Activated T-helper 17 cell treated with anti-CD3 and anti-CD28 coated beads, Interleukin-2, amount 50 U/mL, for 72 hours (primary cell): Measurements from ENCODE around the gene VGLL2. TPM values are rescaled to one million over a fixed set of nuclear protein-coding genes. Genes with fewer than 3 reads are reported as not detected.
"Not testable (repeated sequence)": the region's sequence is repeated elsewhere in the genome, so short reads cannot be mapped to it uniquely, and the experiment has no call there.

Experiments used
- ATAC-seq: fragments of 150-1000 bp; cut with Tn5 transposase; replicated peaks from 2 replicates; pipeline ENCODE4 v1.10.0; 2021; ENCODE audit warnings: mild to moderate bottlenecking, moderate library complexity
- H3K27ac Mint-ChIP-seq: one replicate; pipeline ENCODE4 v1.8.0; 2022; ENCODE audit warnings: mixed read lengths
- H3K27me3 Mint-ChIP-seq: one replicate; pipeline ENCODE4 v1.8.0; 2022; ENCODE audit warnings: mixed read lengths
- H3K36me3 Mint-ChIP-seq: one replicate; pipeline ENCODE4 v1.8.0; 2022; ENCODE audit warnings: low read depth, mild to moderate bottlenecking, mixed read lengths
- H3K4me1 Mint-ChIP-seq: one replicate; pipeline ENCODE4 v1.8.0; 2022; ENCODE audit warnings: mixed read lengths
- H3K4me3 Mint-ChIP-seq: one replicate; pipeline ENCODE4 v1.8.0; 2022; ENCODE audit warnings: mild to moderate bottlenecking, mixed read lengths
- H3K9me3 Mint-ChIP-seq: one replicate; pipeline ENCODE4 v1.8.0; 2022; ENCODE audit warnings: mixed read lengths
- total RNA-seq, 2 donors: library from RNA; stranded (reverse); gene quantifications; one replicate each; pipeline ENCODE4 v1.2.3, GENCODE V29; 2022

Gene VGLL2, protein sequence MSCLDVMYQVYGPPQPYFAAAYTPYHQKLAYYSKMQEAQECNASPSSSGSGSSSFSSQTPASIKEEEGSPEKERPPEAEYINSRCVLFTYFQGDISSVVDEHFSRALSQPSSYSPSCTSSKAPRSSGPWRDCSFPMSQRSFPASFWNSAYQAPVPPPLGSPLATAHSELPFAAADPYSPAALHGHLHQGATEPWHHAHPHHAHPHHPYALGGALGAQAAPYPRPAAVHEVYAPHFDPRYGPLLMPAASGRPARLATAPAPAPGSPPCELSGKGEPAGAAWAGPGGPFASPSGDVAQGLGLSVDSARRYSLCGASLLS
- not detected for total RNA-seq

DNA sequence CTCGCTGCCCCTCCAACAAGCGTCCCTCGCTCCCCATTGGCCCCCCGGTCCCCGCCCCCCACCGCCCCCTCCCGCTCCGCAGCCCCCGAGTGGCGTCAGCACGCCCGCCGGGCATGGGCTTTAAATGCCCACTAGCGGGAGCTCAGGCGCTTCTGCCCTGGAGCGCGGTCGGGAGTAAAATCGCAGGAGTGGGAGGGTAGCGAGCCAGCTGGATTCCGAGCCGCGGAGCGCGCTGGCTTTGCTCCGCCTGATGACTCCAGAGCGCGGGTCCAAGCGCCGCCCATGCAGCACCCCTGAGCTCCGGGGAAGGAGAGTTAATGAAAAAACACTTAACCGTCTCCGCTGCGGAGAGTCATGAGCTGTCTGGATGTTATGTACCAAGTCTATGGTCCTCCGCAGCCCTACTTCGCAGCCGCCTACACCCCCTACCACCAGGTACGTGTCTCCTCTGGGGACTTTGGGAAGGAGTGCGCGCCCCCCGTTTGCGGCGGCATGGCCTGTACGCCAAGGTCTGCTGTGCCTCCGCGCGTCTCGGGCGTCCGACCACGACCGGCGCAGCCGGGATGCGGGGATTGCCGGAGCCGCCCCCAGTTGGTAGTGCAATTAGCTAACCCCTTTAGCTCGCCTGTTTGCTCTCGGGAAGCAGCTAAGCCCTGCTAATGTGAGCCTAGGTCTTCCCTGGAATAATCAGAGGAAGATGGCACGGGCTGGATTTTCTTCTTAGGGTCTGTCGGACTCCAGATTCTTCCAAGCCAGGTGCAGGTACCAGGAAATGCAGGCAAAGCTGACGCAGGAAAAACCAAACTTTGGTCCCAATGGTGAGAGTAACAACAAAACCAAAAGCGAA lies at the start of gene VGLL2:
TSS of gene VGLL2 (plus strand) at position 149 of the 847 bp plus-strand sequence. CDS start at position 355, 206 bp downstream.
- H3K4me3 Mint-ChIP-seq, result peak within 1 kb of the TSS; percentile 55
- H3K27ac Mint-ChIP-seq, result no peak within 1 kb of the TSS
- no peaks in the 10 kb centered on the region for H3K9me3 Mint-ChIP-seq
- peaks cover 71% of the 10 kb centered on the region for H3K27me3 Mint-ChIP-seq
- no peaks in the 10 kb centered on the region for H3K36me3 Mint-ChIP-seq
- peak; percentile 24 for ATAC-seq
- H3K4me1 Mint-ChIP-seq, result peaks cover 4% of the 10 kb centered on the region

DNA sequence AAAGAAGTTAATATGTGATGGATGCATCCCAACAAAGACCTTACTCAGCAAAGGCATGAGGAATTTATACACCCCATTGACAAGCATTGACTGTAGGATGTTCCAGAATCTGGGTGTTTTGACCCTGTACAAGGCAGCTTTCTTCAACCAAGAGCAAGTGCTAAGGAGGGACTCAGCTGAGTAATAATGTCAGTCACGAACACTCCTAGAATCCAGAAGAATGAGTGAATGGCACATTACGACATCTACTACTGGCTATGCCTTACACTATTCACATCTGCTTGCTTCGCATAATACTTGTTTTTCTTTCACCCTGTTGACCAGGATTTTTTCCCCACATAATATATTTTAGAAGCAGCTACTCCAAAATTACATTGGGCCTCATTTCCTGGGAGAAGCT lies 42.5 kb upstream of the VGLL2 start:
- H3K36me3 Mint-ChIP-seq, result no peaks in the 10 kb centered on the region
- no peak for ATAC-seq

DNA sequence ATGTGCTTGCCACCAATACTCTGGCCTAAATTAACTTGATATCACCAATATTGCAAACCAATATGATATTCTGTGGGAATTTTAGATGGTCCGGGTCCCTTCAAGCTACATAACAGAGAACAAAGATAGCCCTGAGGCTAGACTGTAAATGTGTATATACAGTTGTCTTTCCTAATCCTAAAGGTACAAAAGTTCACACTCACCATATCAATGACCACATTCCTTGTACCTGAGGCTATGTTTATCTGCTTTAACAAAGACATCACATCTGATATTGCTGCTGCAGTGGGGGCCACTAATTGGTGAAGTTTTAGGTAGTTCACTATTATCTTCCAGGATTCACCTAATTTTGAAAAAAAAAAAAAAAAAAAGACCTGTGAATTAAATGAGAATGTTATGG lies 38.6 kb upstream of the VGLL2 start:
- Mint-ChIP-seq H3K27ac (no peak overlapping the region), H3K9me3 (peaks cover 11% of the 10 kb centered on the region), H3K4me3 (no peak overlapping the region), H3K4me1 (no peaks in the 10 kb centered on the region), H3K36me3 (no peaks in the 10 kb centered on the region), H3K27me3 (peaks cover 3% of the 10 kb centered on the region)
- ATAC-seq, result no peak

More for the DNA sequence above, 42.5 kb upstream of the VGLL2 start:
- Mint-ChIP-seq H3K4me3 (no peak overlapping the region), H3K27ac (no peak overlapping the region), H3K4me1 (no peaks in the 10 kb centered on the region), H3K9me3 (peaks cover 3% of the 10 kb centered on the region), H3K27me3 (no peaks in the 10 kb centered on the region)

DNA sequence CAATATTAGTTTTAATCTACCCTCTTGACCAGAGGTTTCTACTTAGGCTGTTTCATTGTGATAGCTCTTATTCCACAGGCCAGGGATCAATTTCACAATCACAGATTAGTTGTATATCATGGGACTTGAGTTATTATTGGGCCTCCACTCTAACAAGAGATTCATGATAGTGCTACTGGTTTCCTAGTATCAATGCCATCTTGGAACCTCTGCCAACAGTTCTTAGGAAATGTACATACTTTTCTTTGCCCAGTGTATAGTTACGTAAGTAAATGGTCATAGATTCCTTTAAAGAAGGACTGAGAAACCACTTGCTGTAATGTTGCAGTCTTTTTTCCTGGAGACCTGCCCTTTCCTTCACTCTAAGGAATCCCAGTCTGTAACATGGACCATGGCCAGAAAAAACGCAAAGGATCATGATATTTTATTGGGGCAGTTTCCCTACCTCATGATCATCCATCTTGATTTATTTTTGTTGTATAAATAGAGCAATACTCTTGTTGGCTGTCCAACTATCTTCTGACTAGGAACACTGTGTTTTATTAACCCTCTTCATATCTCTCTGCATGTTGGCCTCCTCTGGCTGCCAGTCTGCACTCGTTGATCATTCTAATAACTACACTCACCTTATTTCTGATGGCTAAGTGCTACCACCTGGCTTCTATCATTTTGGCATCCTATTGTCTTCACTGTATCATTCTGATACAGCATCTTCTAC lies 38.0 kb upstream of the VGLL2 start:
- H3K9me3 Mint-ChIP-seq, result peaks cover 11% of the 10 kb centered on the region
- H3K27ac Mint-ChIP-seq, result no peak overlapping the region
- H3K36me3 Mint-ChIP-seq, result no peaks in the 10 kb centered on the region
- no peaks in the 10 kb centered on the region for H3K4me1 Mint-ChIP-seq
- H3K27me3 Mint-ChIP-seq, result peaks cover 3% of the 10 kb centered on the region
- ATAC-seq, result no peak
- H3K4me3 Mint-ChIP-seq, result no peak overlapping the region

DNA sequence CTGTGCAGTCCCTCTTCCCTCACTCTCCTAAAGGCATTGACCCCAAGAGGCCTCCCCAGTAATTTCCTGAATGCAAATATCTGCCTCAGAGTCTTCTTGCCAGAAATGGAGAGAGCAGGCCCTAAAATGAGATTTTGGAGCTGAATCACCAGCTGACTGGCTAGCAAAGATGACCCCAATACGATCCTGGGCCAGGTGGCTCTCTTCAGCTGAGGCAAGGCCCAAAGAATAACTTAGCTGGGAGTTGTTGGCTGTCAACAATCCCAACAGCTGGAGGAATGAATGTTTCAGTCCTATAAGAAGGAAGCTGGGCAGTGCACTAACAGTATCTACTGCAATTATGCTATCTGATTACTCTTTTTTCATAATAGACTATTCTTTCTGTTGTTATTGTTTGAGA lies 37.2 kb upstream of the VGLL2 start:
- no peak for ATAC-seq
- H3K4me1 Mint-ChIP-seq, result no peaks in the 10 kb centered on the region

DNA sequence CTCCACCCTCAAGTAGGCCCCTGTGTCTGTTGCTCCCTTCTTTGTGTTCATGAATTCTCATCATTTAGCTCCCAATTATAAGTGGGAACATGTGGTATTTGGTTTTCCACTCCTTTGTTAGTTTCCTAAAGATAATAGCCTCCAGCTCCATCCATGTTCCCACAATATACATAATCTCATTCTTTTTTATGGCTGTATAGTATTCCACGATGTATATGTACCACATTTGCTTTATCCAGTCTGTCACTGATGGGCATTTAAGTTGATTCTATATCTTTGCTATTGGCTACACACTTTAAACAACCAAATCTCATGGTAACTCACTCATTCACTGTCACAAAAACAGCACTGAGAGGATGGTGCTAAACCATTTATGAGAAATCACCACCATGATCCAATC lies 35.5 kb upstream of the VGLL2 start:
- Mint-ChIP-seq H3K27ac (no peak overlapping the region), H3K4me1 (no peaks in the 10 kb centered on the region)

More for the DNA sequence above, 37.2 kb upstream of the VGLL2 start:
- Mint-ChIP-seq H3K9me3 (peaks cover 11% of the 10 kb centered on the region), H3K4me3 (no peak overlapping the region), H3K27me3 (peaks cover 9% of the 10 kb centered on the region), H3K36me3 (no peaks in the 10 kb centered on the region), H3K27ac (no peak overlapping the region)

DNA sequence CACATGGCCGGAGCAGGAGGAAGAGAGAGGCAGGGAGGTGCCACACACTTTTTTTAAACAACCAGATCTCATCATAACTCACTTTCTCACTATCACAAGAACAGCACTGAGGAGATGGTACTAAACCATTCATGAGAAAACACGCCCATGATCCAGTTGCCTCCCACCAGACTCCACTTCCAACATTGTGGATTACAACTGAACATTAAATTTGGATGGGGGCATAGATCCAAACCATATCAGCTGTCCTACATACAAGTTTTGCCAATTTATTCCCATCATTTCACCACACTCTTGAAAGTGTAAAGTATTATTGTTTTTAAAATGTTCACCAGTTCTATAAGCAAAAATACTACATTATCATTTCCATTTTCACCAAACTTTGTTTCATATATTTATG lies 33.9 kb upstream of the VGLL2 start:
- Mint-ChIP-seq H3K4me3 (no peak overlapping the region), H3K9me3 (peaks cover 11% of the 10 kb centered on the region), H3K27ac (no peak overlapping the region), H3K36me3 (no peaks in the 10 kb centered on the region), H3K27me3 (peaks cover 10% of the 10 kb centered on the region), H3K4me1 (no peaks in the 10 kb centered on the region)
- ATAC-seq, result no peak

More for the DNA sequence above, 35.5 kb upstream of the VGLL2 start:
- H3K27me3 Mint-ChIP-seq, result peaks cover 10% of the 10 kb centered on the region
- no peak for ATAC-seq
- H3K9me3 Mint-ChIP-seq, result peaks cover 11% of the 10 kb centered on the region
- no peak overlapping the region for H3K4me3 Mint-ChIP-seq
- no peaks in the 10 kb centered on the region for H3K36me3 Mint-ChIP-seq

DNA sequence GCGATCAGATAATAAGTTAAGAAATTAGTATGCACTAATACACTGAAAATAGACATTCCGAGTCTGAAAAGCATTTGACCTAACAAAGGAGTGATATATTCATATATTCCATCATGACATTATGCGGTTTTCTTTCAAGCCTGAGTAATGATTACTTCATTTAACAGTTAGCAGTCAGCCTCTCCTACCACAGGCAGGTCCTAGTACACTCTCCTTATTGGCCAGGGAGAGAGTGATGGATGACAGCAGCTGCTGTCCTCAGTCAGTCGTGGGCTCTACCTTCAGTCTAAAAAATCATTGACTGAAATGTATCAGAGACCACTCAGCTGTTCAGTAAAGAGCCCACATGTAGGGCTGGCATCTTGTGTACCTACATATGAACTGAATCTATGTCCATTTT lies 33.2 kb upstream of the VGLL2 start:
- Mint-ChIP-seq H3K4me3 (no peak overlapping the region), H3K9me3 (peaks cover 11% of the 10 kb centered on the region), H3K4me1 (no peaks in the 10 kb centered on the region), H3K27me3 (peaks cover 10% of the 10 kb centered on the region), H3K27ac (no peak overlapping the region), H3K36me3 (no peaks in the 10 kb centered on the region)
- no peak for ATAC-seq

DNA sequence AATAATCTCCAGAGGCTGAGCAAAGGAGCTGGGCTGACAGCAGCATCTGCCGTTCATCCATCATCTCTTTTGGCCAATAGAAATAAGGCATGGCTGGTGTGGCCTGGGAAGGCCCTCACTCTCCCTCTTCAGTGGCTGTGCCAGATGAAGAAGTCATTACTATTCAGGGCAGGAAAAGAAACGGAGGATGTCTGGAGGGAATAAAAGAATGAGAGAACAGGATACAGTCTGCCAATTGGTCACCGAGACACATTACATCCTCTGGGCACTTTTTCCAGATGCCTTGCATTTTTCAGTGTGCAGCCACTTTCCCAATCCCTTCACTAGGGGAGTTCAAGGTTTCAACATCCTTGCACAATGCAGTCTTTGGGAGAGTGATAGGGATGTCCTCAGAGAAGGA lies 32.2 kb upstream of the VGLL2 start:
- H3K4me1 Mint-ChIP-seq, result no peaks in the 10 kb centered on the region
- H3K27ac Mint-ChIP-seq, result no peak overlapping the region
- no peak for ATAC-seq
- no peaks in the 10 kb centered on the region for H3K36me3 Mint-ChIP-seq
- peaks cover 8% of the 10 kb centered on the region for H3K9me3 Mint-ChIP-seq
- H3K4me3 Mint-ChIP-seq, result no peak overlapping the region
- peaks cover 10% of the 10 kb centered on the region for H3K27me3 Mint-ChIP-seq

DNA sequence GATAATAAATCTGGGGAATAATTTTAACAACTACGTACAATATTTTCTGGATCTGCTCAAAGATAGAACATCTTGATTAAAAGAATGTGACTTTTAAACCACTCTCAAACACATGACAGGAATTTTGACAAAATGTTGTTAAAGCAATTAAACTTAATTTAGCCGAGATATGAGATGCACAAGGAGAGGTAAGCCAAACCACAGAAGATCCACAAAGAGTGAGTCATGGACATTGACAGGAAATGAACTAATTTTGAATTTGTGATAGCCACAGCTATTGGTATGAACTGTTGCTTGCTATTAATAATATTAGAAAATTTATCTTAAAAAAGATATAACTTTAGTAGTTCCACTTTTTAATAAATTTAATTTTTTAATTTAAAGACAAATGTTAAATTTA lies 27.8 kb upstream of the VGLL2 start:
- Mint-ChIP-seq H3K9me3 (no peaks in the 10 kb centered on the region), H3K36me3 (no peaks in the 10 kb centered on the region), H3K4me3 (no peak overlapping the region), H3K4me1 (no peaks in the 10 kb centered on the region), H3K27me3 (peaks cover 15% of the 10 kb centered on the region), H3K27ac (no peak overlapping the region)
- ATAC-seq, result no peak

DNA sequence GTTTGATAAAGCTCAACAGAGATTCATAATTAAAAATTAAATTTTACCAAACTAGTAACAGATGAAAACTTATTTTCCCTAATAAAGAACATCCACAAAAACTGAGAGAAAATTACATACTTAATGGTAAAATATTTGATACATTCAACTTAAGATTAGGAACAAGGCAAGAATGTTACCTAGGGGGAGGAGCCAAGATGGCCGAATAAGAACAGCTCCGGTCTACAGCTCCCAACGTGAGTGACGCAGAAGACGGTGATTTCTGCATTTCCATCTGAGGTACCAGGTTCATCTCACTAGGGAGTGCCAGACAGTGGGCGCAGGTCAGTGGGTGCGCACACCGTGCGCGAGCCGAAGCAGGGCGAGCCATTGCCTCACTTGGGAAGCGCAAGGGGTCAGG lies 20.8 kb upstream of the VGLL2 start:
- not testable (repeated sequence) for H3K9me3 Mint-ChIP-seq, ATAC-seq, H3K27ac Mint-ChIP-seq, H3K27me3 Mint-ChIP-seq, H3K4me3 Mint-ChIP-seq, H3K36me3 Mint-ChIP-seq, H3K4me1 Mint-ChIP-seq

DNA sequence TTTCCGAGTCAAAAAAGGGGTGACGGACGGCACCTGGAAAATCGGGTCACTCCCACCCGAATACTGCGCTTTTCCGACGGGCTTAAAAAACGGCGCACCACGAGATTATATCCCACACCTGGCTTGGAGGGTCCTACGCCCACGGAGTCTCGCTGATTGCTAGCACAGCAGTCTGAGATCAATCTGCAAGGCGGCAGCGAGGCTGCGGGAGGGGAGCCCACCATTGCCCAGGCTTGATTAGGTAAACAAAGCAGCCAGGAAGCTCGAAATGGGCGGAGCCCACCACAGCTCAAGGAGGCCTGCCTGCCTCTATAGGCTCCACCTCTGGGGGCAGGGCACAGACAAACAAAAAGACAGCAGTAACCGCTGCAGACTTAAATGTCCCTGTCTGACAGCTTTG lies 20.4 kb upstream of the VGLL2 start:
- ATAC-seq, H3K4me1 Mint-ChIP-seq, H3K27me3 Mint-ChIP-seq, H3K9me3 Mint-ChIP-seq, H3K4me3 Mint-ChIP-seq, H3K27ac Mint-ChIP-seq, H3K36me3 Mint-ChIP-seq: not testable (repeated sequence)

DNA sequence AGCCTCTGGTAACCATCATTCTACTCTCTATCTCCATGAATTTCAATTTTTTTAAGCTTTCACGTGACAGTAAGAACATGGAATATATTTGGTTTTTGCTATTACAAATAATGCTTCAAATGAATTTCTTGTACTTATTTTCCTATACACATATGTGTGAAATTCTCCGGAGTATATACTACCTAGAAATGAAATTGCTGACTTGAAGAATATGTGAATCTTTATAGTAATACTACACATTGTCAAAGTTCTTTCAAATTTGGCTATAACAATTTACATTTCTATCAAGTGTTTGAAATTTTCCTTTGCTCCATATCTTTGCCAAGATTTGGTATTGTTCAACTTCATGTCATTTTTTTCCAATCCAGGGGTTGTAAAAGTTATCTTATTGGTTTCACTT lies 11.6 kb upstream of the VGLL2 start:
- H3K9me3 Mint-ChIP-seq, result no peaks in the 10 kb centered on the region
- H3K27me3 Mint-ChIP-seq, result no peaks in the 10 kb centered on the region
- ATAC-seq, result no peak
- no peak overlapping the region for H3K4me3 Mint-ChIP-seq
- no peaks in the 10 kb centered on the region for H3K4me1 Mint-ChIP-seq
- H3K27ac Mint-ChIP-seq, result no peak overlapping the region
- no peaks in the 10 kb centered on the region for H3K36me3 Mint-ChIP-seq

DNA sequence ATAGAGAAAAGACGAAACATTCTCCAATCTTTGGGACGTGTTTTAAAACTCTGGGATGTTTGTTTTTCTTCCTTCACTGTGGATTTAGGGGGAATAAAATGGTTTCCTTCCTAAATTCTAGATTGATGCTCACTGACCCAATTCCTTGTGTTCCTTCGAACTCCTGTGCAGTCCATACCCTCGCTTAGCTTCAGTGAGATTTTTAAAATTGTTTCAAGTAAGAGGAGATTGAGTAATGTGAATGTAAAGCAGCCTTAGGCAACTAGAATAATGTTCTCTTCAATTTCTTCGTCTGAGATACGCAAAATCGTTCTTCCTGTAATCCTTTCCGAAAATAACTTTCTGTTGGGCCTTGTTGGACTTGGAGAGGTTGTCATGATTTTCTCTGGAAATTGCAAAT lies 2.6 kb upstream of the VGLL2 start:
- Mint-ChIP-seq H3K9me3 (no peaks in the 10 kb centered on the region), H3K36me3 (no peaks in the 10 kb centered on the region), H3K27ac (no peak overlapping the region), H3K27me3 (peaks cover 56% of the 10 kb centered on the region), H3K4me1 (peaks cover 4% of the 10 kb centered on the region), H3K4me3 (no peak overlapping the region)
- no peak for ATAC-seq
